Osteoblast (primary cell): ENCODE data around the gene REXO2. TPM values are rescaled to one million over a fixed set of nuclear protein-coding genes. Genes with fewer than 3 reads are reported as not detected.

Source experiments
- DNase-seq: peaks from one replicate; pipeline ENCODE4 v3.0.0; 2011; ENCODE audit warnings: low spot score, mixed read lengths; ENCODE audit not compliant: insufficient read length; ENCODE audit errors: missing footprints
- H2AFZ ChIP-seq: 2 replicates; pipeline ENCODE4 v1.6.0; 2011; ENCODE audit warnings: mild to moderate bottlenecking, low read length
- H3K27ac ChIP-seq: 2 replicates; pipeline ENCODE4 v1.5.1; 2011; ENCODE audit warnings: mild to moderate bottlenecking, low read depth, low read length, moderate library complexity
- H3K27me3 ChIP-seq: 2 replicates; pipeline ENCODE4 v1.6.0; 2012; ENCODE audit warnings: mild to moderate bottlenecking, control low read depth, inconsistent platforms, low read length, moderate library complexity; ENCODE audit not compliant: insufficient read depth
- H3K36me3 ChIP-seq: 2 replicates; pipeline ENCODE4 v1.5.1; 2011; ENCODE audit warnings: mild to moderate bottlenecking, low read length, control low read depth, moderate library complexity; ENCODE audit not compliant: insufficient read depth
- H3K4me1 ChIP-seq: 2 replicates; pipeline ENCODE4 v1.5.1; 2011; ENCODE audit warnings: mild to moderate bottlenecking, low read length, control low read depth, moderate library complexity; ENCODE audit not compliant: insufficient read depth
- H3K4me2 ChIP-seq: 2 replicates; pipeline ENCODE4 v1.6.0; 2011; ENCODE audit warnings: mild to moderate bottlenecking, low read length; ENCODE audit not compliant: insufficient read depth
- H3K4me3 ChIP-seq: fragments of 200-600 bp; sonication (generic); 3 replicates; pipeline ENCODE4 v1.5.1; 2012; ENCODE audit warnings: mild to moderate bottlenecking, low read length, inconsistent platforms; ENCODE audit not compliant: insufficient read depth
- H3K79me2 ChIP-seq: 2 replicates; pipeline ENCODE4 v1.6.0; 2012; ENCODE audit warnings: mild to moderate bottlenecking, low read length, control low read depth, inconsistent platforms; ENCODE audit not compliant: insufficient read depth
- H3K9me3 ChIP-seq: 2 replicates; pipeline ENCODE4 v1.5.1; 2011; ENCODE audit warnings: low read depth, low read length, control low read depth
- H4K20me1 ChIP-seq: 2 replicates; pipeline ENCODE4 v1.6.0; 2012; ENCODE audit warnings: mild to moderate bottlenecking, low read length, control low read depth; ENCODE audit not compliant: insufficient read depth
- total RNA-seq: library from RNA; depleted of rRNA; stranded (reverse); fragments of >200 nt; gene quantifications from 2 replicates; pipeline ENCODE4 v1.2.3, GENCODE V29; 2012
- TF ChIP-seq, protein P1 (sequence below): IDR thresholded peaks from 2 replicates; pipeline ENCODE4 v1.5.1; 2011; ENCODE audit warnings: mild to moderate bottlenecking, low read depth, low read length, moderate library complexity; ENCODE audit errors: extremely low read depth

The REXO2 gene
- total RNA-seq, 1 donor: 177 TPM

DNA sequence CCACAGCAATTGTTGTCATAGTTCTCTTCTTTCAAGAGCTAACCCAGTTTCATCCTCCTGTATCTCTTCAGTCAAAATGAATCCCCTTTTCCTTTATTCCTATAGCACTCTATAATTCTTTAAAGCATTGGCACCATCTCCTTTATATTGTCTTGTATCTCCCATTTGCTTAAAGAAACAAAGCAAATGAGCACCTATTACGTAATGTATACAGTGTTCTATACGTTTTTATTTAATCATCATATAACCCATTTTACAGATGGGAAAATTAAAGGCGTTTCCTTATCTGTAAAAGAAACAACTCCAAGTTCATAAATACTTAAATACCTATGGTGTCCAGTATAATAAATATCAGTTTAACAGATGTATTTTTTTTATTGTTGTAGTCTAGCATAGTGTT, 6.4 kb upstream of the REXO2 start:
- Histone ChIP-seq H2AFZ (no peak overlapping the region), H3K79me2 (no peaks in the 10 kb centered on the region), H3K9me3 (no peaks in the 10 kb centered on the region), H3K27me3 (no peaks in the 10 kb centered on the region), H4K20me1 (no peaks in the 10 kb centered on the region), H3K27ac (no peak overlapping the region), H3K36me3 (no peaks in the 10 kb centered on the region), H3K4me3 (no peak overlapping the region), H3K4me2 (no peak overlapping the region), H3K4me1 (no peaks in the 10 kb centered on the region)
- TF ChIP-seq, protein P1, sequence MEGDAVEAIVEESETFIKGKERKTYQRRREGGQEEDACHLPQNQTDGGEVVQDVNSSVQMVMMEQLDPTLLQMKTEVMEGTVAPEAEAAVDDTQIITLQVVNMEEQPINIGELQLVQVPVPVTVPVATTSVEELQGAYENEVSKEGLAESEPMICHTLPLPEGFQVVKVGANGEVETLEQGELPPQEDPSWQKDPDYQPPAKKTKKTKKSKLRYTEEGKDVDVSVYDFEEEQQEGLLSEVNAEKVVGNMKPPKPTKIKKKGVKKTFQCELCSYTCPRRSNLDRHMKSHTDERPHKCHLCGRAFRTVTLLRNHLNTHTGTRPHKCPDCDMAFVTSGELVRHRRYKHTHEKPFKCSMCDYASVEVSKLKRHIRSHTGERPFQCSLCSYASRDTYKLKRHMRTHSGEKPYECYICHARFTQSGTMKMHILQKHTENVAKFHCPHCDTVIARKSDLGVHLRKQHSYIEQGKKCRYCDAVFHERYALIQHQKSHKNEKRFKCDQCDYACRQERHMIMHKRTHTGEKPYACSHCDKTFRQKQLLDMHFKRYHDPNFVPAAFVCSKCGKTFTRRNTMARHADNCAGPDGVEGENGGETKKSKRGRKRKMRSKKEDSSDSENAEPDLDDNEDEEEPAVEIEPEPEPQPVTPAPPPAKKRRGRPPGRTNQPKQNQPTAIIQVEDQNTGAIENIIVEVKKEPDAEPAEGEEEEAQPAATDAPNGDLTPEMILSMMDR: no peak
- no peak for DNase-seq

- H3K27ac ChIP-seq: no peak overlapping the region
- TF ChIP-seq, protein P1: no peak
- H2AFZ ChIP-seq: no peak overlapping the region
- H3K79me2 ChIP-seq: no peaks in the 10 kb centered on the region
- H3K36me3 ChIP-seq: no peaks in the 10 kb centered on the region
- no peak overlapping the region for H3K4me3 ChIP-seq
- H3K27me3 ChIP-seq: no peaks in the 10 kb centered on the region
- H4K20me1 ChIP-seq: no peaks in the 10 kb centered on the region
- no peak overlapping the region for H3K4me2 ChIP-seq
- H3K4me1 ChIP-seq: no peaks in the 10 kb centered on the region
- no peak for DNase-seq
- no peaks in the 10 kb centered on the region for H3K9me3 ChIP-seq
These were observed 5.9 kb upstream of the REXO2 start for GRCh38 chr11:114433376-114433775.

GRCh38 chr11:114438303-114438702, 964 bp upstream of the REXO2 start:
- no peaks in the 10 kb centered on the region for H3K27me3 ChIP-seq
- no peaks in the 10 kb centered on the region for H3K9me3 ChIP-seq
- H3K4me2 ChIP-seq: no peak overlapping the region
- H4K20me1 ChIP-seq: peaks cover 5% of the 10 kb centered on the region
- no peak for DNase-seq
- H3K79me2 ChIP-seq: peaks cover 41% of the 10 kb centered on the region
- no peaks in the 10 kb centered on the region for H3K36me3 ChIP-seq
- H3K4me3 ChIP-seq: no peak overlapping the region
- TF ChIP-seq, protein P1: no peak
- peaks cover 11% of the 10 kb centered on the region for H3K4me1 ChIP-seq
- H2AFZ ChIP-seq: peak overlapping the region; percentile 61
- no peak overlapping the region for H3K27ac ChIP-seq

DNA sequence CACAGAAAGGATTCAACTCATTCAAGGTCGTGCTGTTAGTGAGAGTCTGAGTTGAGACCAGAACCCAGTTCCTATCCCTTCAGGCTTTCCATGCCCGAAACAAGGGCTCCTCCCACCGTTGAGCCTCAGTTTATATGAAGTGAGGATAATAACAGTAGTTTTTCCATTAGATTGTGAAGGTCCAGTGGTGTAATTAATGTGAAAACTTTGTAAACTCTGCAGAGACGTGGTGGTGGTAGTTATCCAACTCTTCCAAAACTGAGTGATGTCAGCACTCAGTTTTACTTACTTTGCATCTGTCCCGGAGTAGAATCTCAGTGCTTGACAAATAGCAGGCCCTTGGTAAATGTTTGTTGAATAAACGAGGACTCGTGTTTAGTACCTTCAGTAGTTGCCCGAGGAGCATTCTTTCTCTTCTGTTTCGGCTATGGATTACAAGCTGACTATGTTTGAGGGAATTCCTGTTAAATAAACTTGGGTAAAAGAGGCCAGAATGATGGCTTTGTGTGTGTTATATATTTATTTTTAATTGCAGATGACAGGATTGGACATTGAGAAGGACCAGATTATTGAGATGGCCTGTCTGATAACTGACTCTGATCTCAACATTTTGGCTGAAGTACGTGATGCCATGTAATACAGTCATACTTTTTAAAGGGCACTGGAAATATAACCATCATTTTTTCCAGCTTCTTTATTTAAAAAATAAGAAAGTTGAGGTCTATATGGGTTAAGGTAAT, 1.0 kb downstream of the REXO2 start:
- H3K27ac ChIP-seq: peak overlapping the region; percentile 79
- peaks cover 12% of the 10 kb centered on the region for H4K20me1 ChIP-seq
- peak overlapping the region; percentile 61 for H2AFZ ChIP-seq
- H3K4me2 ChIP-seq: peak overlapping the region; percentile 80
- H3K79me2 ChIP-seq: peaks cover 61% of the 10 kb centered on the region
- H3K9me3 ChIP-seq: no peaks in the 10 kb centered on the region
- TF ChIP-seq, protein P1: no peak
- H3K4me3 ChIP-seq: peak overlapping the region; percentile 98
- H3K27me3 ChIP-seq: no peaks in the 10 kb centered on the region
- H3K4me1 ChIP-seq: peaks cover 13% of the 10 kb centered on the region
- H3K36me3 ChIP-seq: peaks cover 14% of the 10 kb centered on the region
- DNase-seq: peak; percentile 72
